ENCODE data around the gene DOCK8.
"Not testable (repeated sequence)": the region's sequence is repeated elsewhere in the genome, so short reads cannot be mapped to it uniquely, and the experiment has no call there.

Gene DOCK8
- 207 to 694 (median 333) reads per million in 18 experiments for total RNA-seq

GRCh38 chr9:214648-215493 lies at the start of gene DOCK8:
DOCK8 (plus strand) TSS chr9:214865; CDS start chr9:214977, 112 bp downstream.
- peak; percentile 93 to 96 for DNase-seq

- DNase-seq, result not testable (repeated sequence)
These were observed 44.9 kb upstream of the DOCK8 start for GRCh38 chr9:169757-170156.

- not testable (repeated sequence) for DNase-seq
These were observed 36.4 kb upstream of the DOCK8 start for GRCh38 chr9:178140-178825.

- peak; percentile 38 to 60 for DNase-seq
These were observed 35.7 kb upstream of the DOCK8 start, which contains the start of gene ZNG1A for GRCh38 chr9:178970-179383. ZNG1A (minus strand) TSS chr9:179056; CDS start chr9:178969, 87 bp downstream.

GRCh38 chr9:199601-200000 lies 15.1 kb upstream of the DOCK8 start:
- not testable (repeated sequence) for DNase-seq

- peak in 1 of 2 donors; percentile 11 for DNase-seq
These were observed 8.2 kb upstream of the DOCK8 start for GRCh38 chr9:206481-206880.

- peak; percentile 46 to 54 for DNase-seq
These were observed 5.4 kb upstream of the DOCK8 start for GRCh38 chr9:209143-209758.

- DNase-seq, result peak in 1 of 2 donors; percentile 2
These were observed 3.6 kb upstream of the DOCK8 start for GRCh38 chr9:211036-211435.

- DNase-seq, result peak; percentile 37 to 49
These were observed 3.1 kb upstream of the DOCK8 start for GRCh38 chr9:211557-211956.

GRCh38 chr9:212297-212696 lies 2.4 kb upstream of the DOCK8 start:
- peak; percentile 71 to 83 for DNase-seq

- not testable (repeated sequence) for DNase-seq
These were observed 764 bp upstream of the DOCK8 start for GRCh38 chr9:213901-214300.

- DNase-seq, result no peak
These were observed 366 bp upstream of the DOCK8 start for GRCh38 chr9:214351-214647.

- no peak for DNase-seq
These were observed 1.0 kb downstream of the DOCK8 start for GRCh38 chr9:215631-216155.

- no peak for DNase-seq
These were observed 2.2 kb downstream of the DOCK8 start for GRCh38 chr9:216866-217265.

- DNase-seq, result no peak
These were observed 3.3 kb downstream of the DOCK8 start for GRCh38 chr9:217950-218349.

GRCh38 chr9:219036-219435 lies 4.4 kb downstream of the DOCK8 start:
- DNase-seq, result not testable (repeated sequence)

- DNase-seq, result peak; percentile 56 to 68
These were observed 5.2 kb downstream of the DOCK8 start for GRCh38 chr9:219670-220365.

- DNase-seq, result peak; percentile 39 to 76
These were observed 7.5 kb downstream of the DOCK8 start for GRCh38 chr9:221989-222776.

- peak in 1 of 2 donors; percentile 18 for DNase-seq
These were observed 8.5 kb downstream of the DOCK8 start for GRCh38 chr9:223152-223551.

GRCh38 chr9:224026-224425 lies 9.4 kb downstream of the DOCK8 start:
- no peak for DNase-seq

All from inflammatory macrophage (primary cell).